ENCODE measurements around the gene CTNNA3. TPM values are rescaled to one million over a fixed set of nuclear protein-coding genes. Genes with fewer than 3 reads are reported as not detected.
A peak's percentile ranks its signal among the peaks of the same experiment; 100 is the strongest.

CTNNA3 gene
- total RNA-seq, 1 experiment from 2014 or later: 0.85 TPM

DNA sequence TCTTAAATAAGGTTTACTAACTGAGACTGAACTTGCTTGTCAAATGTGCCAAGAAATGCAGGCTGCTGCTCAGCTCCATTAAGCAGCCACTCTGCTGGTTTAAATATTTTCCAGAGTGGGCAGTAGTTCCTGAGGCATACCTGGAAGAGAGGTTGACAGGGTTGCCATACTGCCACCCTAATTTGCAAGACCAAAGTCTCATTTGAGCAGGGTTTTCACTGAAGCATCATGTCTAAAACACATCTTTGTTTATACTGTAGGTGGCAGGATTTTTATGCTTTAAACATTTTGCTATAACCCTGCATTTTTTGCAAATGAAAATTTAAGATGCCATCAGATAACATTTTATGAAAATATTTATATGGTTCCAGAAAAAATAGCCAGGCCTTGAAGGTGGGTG is 1388.2 kb downstream of the CTNNA3 start:
- BruUV-seq (replicated peaks): no TSS peak
- intact Hi-C loops (cut with micrococcal nuclease; ENCODE audit: unreplicated experiment) (no loop called here), in situ Hi-C loops (cut with HindIII; ENCODE audit: low pct_unique_long_range_greater_than_20kb, low sequenced_read_pairs) (no loop called here)
- Histone ChIP-seq H3K36me3 (ENCODE audit: control insufficient read depth, insufficient read depth, low read length) (no peaks in the 10 kb centered on the region), H3K27me3 (ENCODE audit: control insufficient read depth, insufficient read depth, low read length) (no peaks in the 10 kb centered on the region), H3K9me3 (ENCODE audit: control insufficient read depth, insufficient read depth, low read depth, low read length) (no peaks in the 10 kb centered on the region), H3K4me1 (ENCODE audit: control insufficient read depth, insufficient read depth, low read length) (no peaks in the 10 kb centered on the region), H3K27ac (ENCODE audit: low read length) (no peak overlapping the region), H3K4me3 (ENCODE audit: low read depth in 2 of 2, low read length in 2 of 2) (no peak overlapping the region)
- ChIA-PET CTCF (no interaction called here), POLR2A (no interaction called here)
- ATAC-seq (no peak), DNase-seq (ENCODE audit: low read depth, low spot score) (no peak)
- TF ChIP-seq, protein P1, sequence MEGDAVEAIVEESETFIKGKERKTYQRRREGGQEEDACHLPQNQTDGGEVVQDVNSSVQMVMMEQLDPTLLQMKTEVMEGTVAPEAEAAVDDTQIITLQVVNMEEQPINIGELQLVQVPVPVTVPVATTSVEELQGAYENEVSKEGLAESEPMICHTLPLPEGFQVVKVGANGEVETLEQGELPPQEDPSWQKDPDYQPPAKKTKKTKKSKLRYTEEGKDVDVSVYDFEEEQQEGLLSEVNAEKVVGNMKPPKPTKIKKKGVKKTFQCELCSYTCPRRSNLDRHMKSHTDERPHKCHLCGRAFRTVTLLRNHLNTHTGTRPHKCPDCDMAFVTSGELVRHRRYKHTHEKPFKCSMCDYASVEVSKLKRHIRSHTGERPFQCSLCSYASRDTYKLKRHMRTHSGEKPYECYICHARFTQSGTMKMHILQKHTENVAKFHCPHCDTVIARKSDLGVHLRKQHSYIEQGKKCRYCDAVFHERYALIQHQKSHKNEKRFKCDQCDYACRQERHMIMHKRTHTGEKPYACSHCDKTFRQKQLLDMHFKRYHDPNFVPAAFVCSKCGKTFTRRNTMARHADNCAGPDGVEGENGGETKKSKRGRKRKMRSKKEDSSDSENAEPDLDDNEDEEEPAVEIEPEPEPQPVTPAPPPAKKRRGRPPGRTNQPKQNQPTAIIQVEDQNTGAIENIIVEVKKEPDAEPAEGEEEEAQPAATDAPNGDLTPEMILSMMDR (IDR thresholded peaks at IDR 0.05): peak; percentile 12; the same call in 1 of the 2 replicates
- TF ChIP-seq POLR2AphosphoS5 (IDR thresholded peaks at IDR 0.05; ENCODE audit: low read depth, low read length): no peak

GRCh38 chr10:66301078-66301477 is 1394.9 kb downstream of the CTNNA3 start:
- in situ Hi-C loops (cut with HindIII; ENCODE audit: low pct_unique_long_range_greater_than_20kb, low sequenced_read_pairs): no loop called here

More at GRCh38 chr10:66301078-66301477, 1394.9 kb downstream of the CTNNA3 start:
- CTCF ChIA-PET: no interaction called here
- POLR2A ChIA-PET: no interaction called here
- no peak overlapping the region for H3K27ac ChIP-seq (ENCODE audit: low read length)
- no peak for TF ChIP-seq POLR2AphosphoS5 (IDR thresholded peaks at IDR 0.05; ENCODE audit: low read depth, low read length)
- TF ChIP-seq, protein P1 (IDR thresholded peaks at IDR 0.05): no peak
- TF ChIP-seq REST (IDR thresholded peaks at IDR 0.05; ENCODE audit: insufficient read depth in 1 of 2, low read depth in 2 of 2, low read length in 1 of 2): no peak
- TF ChIP-seq SIN3A (IDR thresholded peaks at IDR 0.05; ENCODE audit: borderline replicate concordance, insufficient read depth, low read depth, low read length): no peak
- no peak for TF ChIP-seq TCF7L2 (IDR thresholded peaks at IDR 0.05; ENCODE audit: low read depth, low read length)
- DNase-seq (ENCODE audit: low read depth, low spot score): no peak
- no peaks in the 10 kb centered on the region for H3K36me3 ChIP-seq (ENCODE audit: control insufficient read depth, insufficient read depth, low read length)
- no peaks in the 10 kb centered on the region for H3K9me3 ChIP-seq (ENCODE audit: control insufficient read depth, insufficient read depth, low read depth, low read length)
- BruUV-seq (replicated peaks): no TSS peak
- intact Hi-C loops (cut with micrococcal nuclease; ENCODE audit: unreplicated experiment): no loop called here
- H3K4me1 ChIP-seq (ENCODE audit: control insufficient read depth, insufficient read depth, low read length): no peaks in the 10 kb centered on the region
- no peak overlapping the region for H3K4me3 ChIP-seq (ENCODE audit: low read depth in 2 of 2, low read length in 2 of 2)
- ATAC-seq: no peak
- no peaks in the 10 kb centered on the region for H3K27me3 ChIP-seq (ENCODE audit: control insufficient read depth, insufficient read depth, low read length)
